PC-9 (cell line): ENCODE results near the gene CETP.

Experiments
- CTCF ChIP-seq: fragments of 200-600 bp; sonication (generic); conservative IDR thresholded peaks from 2 replicates; pipeline ENCODE4 v1.6.1; 2017; ENCODE audit warnings: mixed run types, antibody characterized with exemption, mild to moderate bottlenecking, moderate library complexity
- EZH2 ChIP-seq: fragments of 200-600 bp; sonication (generic); IDR thresholded peaks from 2 replicates; pipeline ENCODE4 v1.8.0; 2017; ENCODE audit warnings: antibody characterized with exemption, low read depth

- TF ChIP-seq EZH2 = no peak
- no peak for TF ChIP-seq CTCF
Measured at GRCh38 chr16:56931271-56931891, 30.4 kb upstream of the CETP start.
